Measurements from ENCODE around the gene CEP83. TPM values are rescaled to one million over a fixed set of nuclear protein-coding genes. Genes with fewer than 3 reads are reported as not detected.
A peak's percentile ranks its signal among the peaks of the same experiment; 100 is the strongest.

CEP83 gene, protein sequence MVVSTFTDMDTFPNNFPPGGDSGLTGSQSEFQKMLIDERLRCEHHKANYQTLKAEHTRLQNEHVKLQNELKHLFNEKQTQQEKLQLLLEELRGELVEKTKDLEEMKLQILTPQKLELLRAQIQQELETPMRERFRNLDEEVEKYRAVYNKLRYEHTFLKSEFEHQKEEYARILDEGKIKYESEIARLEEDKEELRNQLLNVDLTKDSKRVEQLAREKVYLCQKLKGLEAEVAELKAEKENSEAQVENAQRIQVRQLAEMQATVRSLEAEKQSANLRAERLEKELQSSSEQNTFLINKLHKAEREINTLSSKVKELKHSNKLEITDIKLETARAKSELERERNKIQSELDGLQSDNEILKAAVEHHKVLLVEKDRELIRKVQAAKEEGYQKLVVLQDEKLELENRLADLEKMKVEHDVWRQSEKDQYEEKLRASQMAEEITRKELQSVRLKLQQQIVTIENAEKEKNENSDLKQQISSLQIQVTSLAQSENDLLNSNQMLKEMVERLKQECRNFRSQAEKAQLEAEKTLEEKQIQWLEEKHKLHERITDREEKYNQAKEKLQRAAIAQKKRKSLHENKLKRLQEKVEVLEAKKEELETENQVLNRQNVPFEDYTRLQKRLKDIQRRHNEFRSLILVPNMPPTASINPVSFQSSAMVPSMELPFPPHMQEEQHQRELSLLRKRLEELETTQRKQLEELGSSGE
- total RNA-seq = 28.3 and 28.7 TPM in 2 replicates
- long read RNA-seq, partial matches to known transcripts = 10 of 24 reads
- long read RNA-seq, other reads (novel, unspliced or antisense) = 10 of 24 reads

DNA sequence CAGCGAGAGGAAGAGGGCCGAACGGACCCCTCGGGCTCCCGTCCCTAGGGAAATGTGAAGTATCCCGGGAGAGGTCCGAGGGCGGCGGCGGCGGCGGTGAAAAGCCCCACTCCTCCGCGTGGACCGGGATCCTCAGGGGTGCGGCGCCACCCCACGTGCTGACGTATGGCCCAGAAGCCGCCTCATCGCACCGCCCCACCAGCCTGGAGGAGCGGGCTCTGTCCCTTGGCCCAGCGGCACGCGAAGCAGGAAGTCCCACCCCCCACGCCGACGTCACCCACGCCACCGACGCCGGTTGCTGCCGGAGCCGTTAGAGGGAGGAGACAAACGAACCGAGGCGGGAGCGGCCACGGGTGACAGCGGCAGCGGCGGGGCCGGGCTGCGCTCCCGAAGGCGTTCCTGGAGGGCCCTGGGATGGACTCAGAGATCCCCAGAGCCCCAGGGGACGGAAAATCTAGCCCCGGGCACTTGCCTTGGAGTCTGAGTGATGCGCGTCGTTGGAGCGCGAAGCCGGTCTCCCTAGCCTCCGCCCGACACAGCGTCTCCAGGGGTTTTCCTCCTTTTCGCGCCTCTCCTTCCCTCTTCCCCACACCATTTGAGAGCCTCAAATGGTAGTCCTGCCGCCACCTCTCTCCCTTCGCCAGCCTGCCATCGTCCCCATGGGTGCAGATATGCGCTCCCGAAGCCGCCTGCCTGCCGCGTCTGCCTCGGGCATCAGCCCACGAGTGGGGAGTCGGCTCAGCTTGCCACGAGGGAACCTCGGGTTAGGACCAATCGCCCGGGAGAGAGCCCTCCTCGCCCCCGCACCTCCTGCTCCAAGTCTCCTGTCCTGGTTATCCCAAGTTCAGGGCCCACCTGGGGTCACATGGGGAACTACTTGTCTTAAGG, at the start of gene CEP83:
Gene CEP83, minus strand, starts transcription at position 140 of the 888 bp plus-strand sequence. CDS start 47,377 bp downstream, outside the sequence.
- DNase-seq (ENCODE audit: low read depth, low spot score) = peak; percentile 87
- TF ChIP-seq, protein P1, sequence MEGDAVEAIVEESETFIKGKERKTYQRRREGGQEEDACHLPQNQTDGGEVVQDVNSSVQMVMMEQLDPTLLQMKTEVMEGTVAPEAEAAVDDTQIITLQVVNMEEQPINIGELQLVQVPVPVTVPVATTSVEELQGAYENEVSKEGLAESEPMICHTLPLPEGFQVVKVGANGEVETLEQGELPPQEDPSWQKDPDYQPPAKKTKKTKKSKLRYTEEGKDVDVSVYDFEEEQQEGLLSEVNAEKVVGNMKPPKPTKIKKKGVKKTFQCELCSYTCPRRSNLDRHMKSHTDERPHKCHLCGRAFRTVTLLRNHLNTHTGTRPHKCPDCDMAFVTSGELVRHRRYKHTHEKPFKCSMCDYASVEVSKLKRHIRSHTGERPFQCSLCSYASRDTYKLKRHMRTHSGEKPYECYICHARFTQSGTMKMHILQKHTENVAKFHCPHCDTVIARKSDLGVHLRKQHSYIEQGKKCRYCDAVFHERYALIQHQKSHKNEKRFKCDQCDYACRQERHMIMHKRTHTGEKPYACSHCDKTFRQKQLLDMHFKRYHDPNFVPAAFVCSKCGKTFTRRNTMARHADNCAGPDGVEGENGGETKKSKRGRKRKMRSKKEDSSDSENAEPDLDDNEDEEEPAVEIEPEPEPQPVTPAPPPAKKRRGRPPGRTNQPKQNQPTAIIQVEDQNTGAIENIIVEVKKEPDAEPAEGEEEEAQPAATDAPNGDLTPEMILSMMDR (conservative IDR thresholded peaks at IDR 0.05) = no peak
- Mint-ChIP-seq H3K4me1 (peaks cover 34% of the 10 kb centered on the region), H3K27ac (ENCODE audit: unreplicated experiment) (peak within 1 kb of the TSS; percentile 93), H3K27me3 (ENCODE audit: low read depth) (no peaks in the 10 kb centered on the region), H3K9me3 (peaks cover 2% of the 10 kb centered on the region), H3K36me3 (ENCODE audit: low read depth) (peaks cover 9% of the 10 kb centered on the region), H3K4me3 (peak within 1 kb of the TSS; percentile 97)

DNA sequence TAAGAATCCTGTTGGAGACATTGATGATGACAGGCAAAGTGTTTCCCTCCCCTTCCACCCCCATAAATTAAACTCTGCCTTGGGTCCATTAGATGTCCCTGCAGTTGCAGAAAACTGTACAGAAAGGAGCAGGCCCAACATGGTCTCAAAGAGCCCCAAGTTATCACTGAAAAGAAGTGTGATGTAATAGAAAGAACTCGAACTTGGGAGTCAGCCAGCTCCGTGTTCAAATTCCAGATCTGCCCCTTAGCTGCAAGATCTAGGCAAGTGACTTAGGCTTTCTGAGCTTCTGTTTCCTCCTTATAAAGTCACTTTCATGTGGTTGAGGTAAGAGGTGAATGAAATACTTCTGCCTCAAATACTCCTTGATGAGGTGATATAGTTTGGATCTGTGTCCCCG, 49.6 kb upstream of the CEP83 start:
- Mint-ChIP-seq H3K4me3 (no peak overlapping the region), H3K27me3 (ENCODE audit: low read depth) (no peaks in the 10 kb centered on the region), H3K36me3 (ENCODE audit: low read depth) (no peaks in the 10 kb centered on the region), H3K27ac (ENCODE audit: unreplicated experiment) (no peak overlapping the region), H3K9me3 (peaks cover 4% of the 10 kb centered on the region), H3K4me1 (no peaks in the 10 kb centered on the region)
- DNase-seq (ENCODE audit: low read depth, low spot score) = no peak
- TF ChIP-seq, protein P1 (conservative IDR thresholded peaks at IDR 0.05) = no peak

DNA sequence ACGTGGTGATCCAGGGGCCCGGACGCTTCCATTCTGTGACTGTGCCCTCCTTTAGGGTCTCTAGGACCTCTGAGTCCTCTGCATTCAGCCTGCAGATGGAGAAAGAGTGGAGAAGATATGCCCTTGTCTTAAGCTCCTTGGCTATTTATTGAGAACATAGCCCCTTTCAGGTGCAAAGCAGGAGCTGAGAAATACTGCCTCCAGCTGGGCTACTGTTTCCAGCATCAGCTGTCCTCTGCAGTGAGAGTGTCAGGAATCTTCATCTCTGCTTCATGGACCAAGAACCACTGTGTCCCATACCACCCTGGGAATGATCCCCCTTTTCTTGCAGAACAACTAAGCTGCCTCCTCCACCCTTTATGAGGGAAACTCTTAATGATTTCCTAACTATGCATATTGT, 47.8 kb upstream of the CEP83 start:
- Mint-ChIP-seq H3K4me3 (no peak overlapping the region), H3K4me1 (no peaks in the 10 kb centered on the region), H3K27me3 (ENCODE audit: low read depth) (no peaks in the 10 kb centered on the region), H3K9me3 (no peaks in the 10 kb centered on the region), H3K27ac (ENCODE audit: unreplicated experiment) (no peak overlapping the region), H3K36me3 (ENCODE audit: low read depth) (no peaks in the 10 kb centered on the region)
- TF ChIP-seq, protein P1 (conservative IDR thresholded peaks at IDR 0.05) = no peak
- no peak for DNase-seq (ENCODE audit: low read depth, low spot score)

DNA sequence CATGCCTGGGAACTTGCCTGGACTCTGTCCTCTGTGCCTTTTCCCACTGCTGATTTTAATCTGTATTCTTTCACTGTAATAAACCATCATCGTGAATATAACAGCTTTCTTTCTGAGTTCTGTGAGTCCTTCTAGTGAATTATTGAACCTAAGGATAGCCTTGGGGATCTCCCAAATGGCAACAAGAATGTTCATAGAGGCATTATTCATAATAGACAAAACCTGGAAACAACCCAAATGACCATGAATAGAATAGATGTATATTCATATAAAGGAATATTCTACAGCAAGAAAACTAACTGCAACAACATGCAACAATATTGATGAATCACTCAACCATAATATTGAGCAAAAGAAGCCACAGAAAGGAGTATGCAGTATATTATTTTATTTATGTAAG, 44.7 kb upstream of the CEP83 start:
- TF ChIP-seq, protein P1 (conservative IDR thresholded peaks at IDR 0.05) = no peak
- Mint-ChIP-seq H3K9me3 (no peaks in the 10 kb centered on the region), H3K27me3 (ENCODE audit: low read depth) (no peaks in the 10 kb centered on the region), H3K27ac (ENCODE audit: unreplicated experiment) (no peak overlapping the region), H3K4me1 (no peaks in the 10 kb centered on the region), H3K36me3 (ENCODE audit: low read depth) (peaks cover 3% of the 10 kb centered on the region), H3K4me3 (no peak overlapping the region)
- no peak for DNase-seq (ENCODE audit: low read depth, low spot score)

DNA sequence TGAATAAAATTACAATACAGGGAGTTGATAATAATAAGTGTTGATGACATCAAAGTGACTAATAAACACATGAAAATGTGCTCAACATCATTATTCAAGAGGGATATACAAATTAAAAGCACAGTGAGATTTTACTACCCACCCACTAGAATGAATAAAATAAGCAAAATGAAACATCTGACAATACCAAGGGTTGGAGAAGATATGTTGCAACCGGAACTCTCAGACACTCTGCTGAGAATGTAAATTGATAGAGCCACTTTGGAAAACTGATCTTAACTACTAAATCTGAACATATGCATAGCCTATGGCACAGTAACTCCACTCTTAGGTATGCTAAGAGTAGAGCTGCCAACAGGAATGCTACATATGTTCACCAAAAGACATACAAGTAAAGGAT, 44.0 kb upstream of the CEP83 start:
- no peaks in the 10 kb centered on the region for H3K4me1 Mint-ChIP-seq
- no peak for DNase-seq (ENCODE audit: low read depth, low spot score)
- no peaks in the 10 kb centered on the region for H3K27me3 Mint-ChIP-seq (ENCODE audit: low read depth)
- TF ChIP-seq, protein P1 (conservative IDR thresholded peaks at IDR 0.05) = no peak
- no peak overlapping the region for H3K27ac Mint-ChIP-seq (ENCODE audit: unreplicated experiment)
- no peaks in the 10 kb centered on the region for H3K9me3 Mint-ChIP-seq
- peaks cover 3% of the 10 kb centered on the region for H3K36me3 Mint-ChIP-seq (ENCODE audit: low read depth)
- H3K4me3 Mint-ChIP-seq = no peak overlapping the region

Measured in neural crest cell (in vitro differentiated cells).